Stimulated activated CD4-positive, alpha-beta T cell treated with anti-CD3 and anti-CD28 coated beads, Interleukin-15, amount 100 ng/mL, for 1 hour (primary cell): ENCODE results near the gene CHKB.
A peak's percentile ranks its signal among the peaks of the same experiment; 100 is the strongest.
"Not testable (repeated sequence)": the region's sequence is repeated elsewhere in the genome, so short reads cannot be mapped to it uniquely, and the experiment has no call there.

ENCODE experiments used
- DNase-seq, 2 donors: peaks; one replicate each; pipeline ENCODE4 v3.0.0-alpha.2; 2020; ENCODE audit warnings: low read depth in 1 of 2, low spot score in 1 of 2

Gene CHKB

GRCh38 chr22:50550395-50550794 lies 32.3 kb downstream of the CHKB start:
- no peak for DNase-seq

GRCh38 chr22:50548921-50549790 lies 33.5 kb downstream of the CHKB start:
- DNase-seq = no peak

- DNase-seq = peak in 1 of 2 donors; percentile 42
Measured at GRCh38 chr22:50548040-50548920, 34.4 kb downstream of the CHKB start.

- no peak for DNase-seq
Measured at GRCh38 chr22:50547263-50547985, 35.2 kb downstream of the CHKB start.

GRCh38 chr22:50546326-50547262 lies 36.1 kb downstream of the CHKB start:
- DNase-seq = no peak

- no peak for DNase-seq
Measured at GRCh38 chr22:50545522-50546325, 36.9 kb downstream of the CHKB start, which contains the start of gene KLHDC7B. KLHDC7B (plus strand) TSS chr22:50545899; CDS start chr22:50546244, 345 bp downstream.

- DNase-seq = no peak
Measured at GRCh38 chr22:50544746-50545253, 37.8 kb downstream of the CHKB start.

- DNase-seq = peak; percentile 71 to 77
Measured at GRCh38 chr22:50544078-50544745, 38.4 kb downstream of the CHKB start.

- DNase-seq = no peak
Measured at GRCh38 chr22:50542416-50542927, 40.2 kb downstream of the CHKB start.

- DNase-seq = not testable (repeated sequence)
Measured at GRCh38 chr22:50541667-50542026, 41.0 kb downstream of the CHKB start.

- DNase-seq = no peak
Measured at GRCh38 chr22:50540381-50540780, 42.3 kb downstream of the CHKB start.

- no peak for DNase-seq
Measured at GRCh38 chr22:50537765-50538164, 44.9 kb downstream of the CHKB start.

- DNase-seq = no peak
Measured at GRCh38 chr22:50536226-50536625, 46.4 kb downstream of the CHKB start.

- DNase-seq = no peak
Measured at GRCh38 chr22:50535113-50535512, 47.5 kb downstream of the CHKB start.

GRCh38 chr22:50533856-50534711 lies 48.6 kb downstream of the CHKB start:
- not testable (repeated sequence) for DNase-seq

GRCh38 chr22:50532824-50533796 lies 49.5 kb downstream of the CHKB start:
- DNase-seq = no peak
